Measurements from ENCODE around the gene GLIS2.

- no peak for TF ChIP-seq JUNB (IDR thresholded peaks at IDR 0.05)
- TF ChIP-seq HOXA7 (CRISPR knock-in tag; IDR thresholded peaks at IDR 0.05), result no peak
These were observed 54.9 kb downstream of the GLIS2 start for GRCh38 chr16:4370570-4371356.

Measured in A549 (cell line).